IMR-90 (cell line): Measurements from ENCODE around the gene SLC6A13. TPM values are rescaled to one million over a fixed set of nuclear protein-coding genes. Genes with fewer than 3 reads are reported as not detected.

Experiments used
- ATAC-seq: fragments of 200-7000 bp; cut with Tn5 transposase; 2 replicates; pipeline ENCODE4 v1.9.1; 2020; ENCODE audit warnings: low read depth, mild to moderate bottlenecking, moderate library complexity
- BruUV-seq: library from RNA; stranded (reverse); fragments of 400-500 nt; replicated peaks from 2 replicates; lab custom pipeline; 2021; lab: Mats Ljungman, UMichigan
- CTCF ChIA-PET: fragments of 300-600 bp; formaldehyde crosslinking; extraction: SDS; loops from one replicate; lab custom pipeline; 2021; ENCODE audit warnings: antibody characterized with exemption; lab: Yijun Ruan, JAX
- POLR2A ChIA-PET: fragments of 300-600 bp; sonication (Branson Sonifier 250); formaldehyde crosslinking; loops from one replicate; lab custom pipeline; 2022; ENCODE audit warnings: antibody characterized with exemption; ENCODE audit not compliant: unreplicated experiment; lab: Charles Lee
- DNase-seq: peaks from one replicate; pipeline ENCODE4 v3.0.0; 2013
- H2AFZ ChIP-seq: replicated peaks from 2 replicates; pipeline ENCODE3; 2013; ENCODE audit warnings: low read length, mild to moderate bottlenecking; ENCODE audit not compliant: poor library complexity
- H2AK5ac ChIP-seq: 2 replicates; pipeline ENCODE4 v1.6.1; 2013; ENCODE audit warnings: low read depth, low read length, inconsistent platforms
- H2AK9ac ChIP-seq: replicated peaks from 2 replicates; pipeline ENCODE3; 2013; ENCODE audit warnings: mild to moderate bottlenecking, low read depth, low read length, moderate library complexity; ENCODE audit not compliant: poor library complexity
- H2BK120ac ChIP-seq: 2 replicates; pipeline ENCODE4 v1.6.1; 2013; ENCODE audit warnings: low read depth, low read length, inconsistent platforms
- H2BK15ac ChIP-seq: 3 replicates; pipeline ENCODE4 v1.6.1; 2013; ENCODE audit warnings: low read depth, low read length, inconsistent platforms
- H2BK20ac ChIP-seq: 2 replicates; pipeline ENCODE4 v1.6.1; 2013; ENCODE audit warnings: low read depth, mild to moderate bottlenecking, inconsistent platforms, low read length, moderate library complexity
- H2BK5ac ChIP-seq: 2 replicates; pipeline ENCODE4 v1.6.1; 2013; ENCODE audit warnings: mild to moderate bottlenecking, low read depth, low read length, inconsistent platforms; ENCODE audit not compliant: poor library complexity, severe bottlenecking
- H3K14ac ChIP-seq: replicated peaks from 2 replicates; pipeline ENCODE4 v1.6.1; 2013; ENCODE audit warnings: low read depth, low read length, inconsistent platforms
- H3K18ac ChIP-seq: 2 replicates; pipeline ENCODE4 v1.6.1; 2013; ENCODE audit warnings: low read depth, low read length, control low read depth
- H3K23ac ChIP-seq: 2 replicates; pipeline ENCODE4 v1.6.1; 2013; ENCODE audit warnings: low read depth, low read length, inconsistent platforms
- H3K27ac ChIP-seq: 2 replicates; pipeline ENCODE4 v1.5.1; 2013; ENCODE audit warnings: mild to moderate bottlenecking, control low read depth, low read length; ENCODE audit not compliant: insufficient read depth
- H3K27me3 ChIP-seq: 2 replicates; pipeline ENCODE4 v1.6.1; 2013; ENCODE audit warnings: low read length; ENCODE audit not compliant: control insufficient read depth, insufficient read depth
- H3K36me3 ChIP-seq: 2 replicates; pipeline ENCODE4 v1.6.1; 2013; ENCODE audit warnings: low read length, mixed read lengths; ENCODE audit not compliant: control insufficient read depth, insufficient read depth
- H3K4ac ChIP-seq: 2 replicates; pipeline ENCODE4 v1.6.1; 2013; ENCODE audit warnings: low read depth, low read length, inconsistent platforms
- H3K4me1 ChIP-seq: 2 replicates; pipeline ENCODE4 v1.6.1; 2013; ENCODE audit warnings: low read length, mixed read lengths; ENCODE audit not compliant: control insufficient read depth, insufficient read depth
- H3K4me2 ChIP-seq: 2 replicates; pipeline ENCODE4 v1.6.1; 2013; ENCODE audit warnings: low read depth, mild to moderate bottlenecking, control low read depth, low read length, moderate library complexity
- H3K4me3 ChIP-seq: 2 replicates; pipeline ENCODE4 v1.5.1; 2013; ENCODE audit warnings: low read depth, mild to moderate bottlenecking, control low read depth, low read length, moderate library complexity; ENCODE audit not compliant: insufficient read depth
- H3K56ac ChIP-seq: 2 replicates; pipeline ENCODE4 v1.6.1; 2013; ENCODE audit warnings: low read length, inconsistent platforms; ENCODE audit not compliant: insufficient read depth; ENCODE audit errors: extremely low read depth
- H3K79me1 ChIP-seq, 2 experiments: 2 replicates each; pipeline ENCODE4 v1.6.1; 2013; ENCODE audit warnings: low read length in 2 of 2, inconsistent platforms in 1 of 2, low read depth in 1 of 2
- H3K9ac ChIP-seq: 2 replicates; pipeline ENCODE4 v1.6.1; 2013; ENCODE audit warnings: low read depth, low read length, control low read depth
- H3K9me1 ChIP-seq: 2 replicates; pipeline ENCODE4 v1.6.1; 2013; ENCODE audit warnings: low read length, inconsistent platforms; ENCODE audit not compliant: insufficient read depth
- H3K9me3 ChIP-seq: 2 replicates; pipeline ENCODE4 v1.6.1; 2013; ENCODE audit warnings: low read length; ENCODE audit not compliant: control insufficient read depth, insufficient read depth
- H4K20me1 ChIP-seq: 2 replicates; pipeline ENCODE4 v1.6.1; 2013; ENCODE audit warnings: low read length, inconsistent platforms; ENCODE audit not compliant: insufficient read depth
- H4K5ac ChIP-seq: 2 replicates; pipeline ENCODE4 v1.6.1; 2013; ENCODE audit warnings: mild to moderate bottlenecking, low read depth, low read length, control low read depth
- H4K8ac ChIP-seq, 2 experiments: 2 replicates each; pipeline ENCODE4 v1.6.1; 2013; ENCODE audit warnings: low read depth in 2 of 2, low read length in 2 of 2, control low read depth in 1 of 2, inconsistent platforms in 1 of 2
- H4K91ac ChIP-seq: 2 replicates; pipeline ENCODE4 v1.6.1; 2013; ENCODE audit warnings: low read depth, low read length, inconsistent platforms; ENCODE audit not compliant: insufficient read depth
- BHLHE40 ChIP-seq: fragments of 150-350 bp; IDR thresholded peaks from 2 replicates; pipeline ENCODE4 v1.6.1; 2016; ENCODE audit warnings: mild to moderate bottlenecking, low read depth, low read length
- NFE2L2 ChIP-seq: fragments of 150-350 bp; IDR thresholded peaks from 2 replicates; pipeline ENCODE4 v1.6.1; 2016; ENCODE audit warnings: low read depth, mild to moderate bottlenecking, low read length
- POLR2A ChIP-seq: IDR thresholded peaks from 2 replicates; pipeline ENCODE4 v1.6.1; 2012; ENCODE audit warnings: mild to moderate bottlenecking, low read depth, low read length
- RFX5 ChIP-seq: IDR thresholded peaks from 2 replicates; pipeline ENCODE4 v1.8.0; 2012; ENCODE audit warnings: low read depth, mild to moderate bottlenecking, low read length, moderate library complexity
- SMC3 ChIP-seq: fragments of 150-350 bp; IDR thresholded peaks from 2 replicates; pipeline ENCODE4 v1.6.1; 2016; ENCODE audit warnings: low read depth, mild to moderate bottlenecking, antibody characterized with exemption, low read length, moderate library complexity
- WGBS, 2 experiments: methylation state at CpG; one replicate each; pipeline versions ENCODE4 v1.1.5 to v1.1.7; 2013; ENCODE audit warnings: missing lambda C conversion rate in 2 of 2; ENCODE audit not compliant: insufficient read length in 1 of 2; ENCODE audit errors: extremely low coverage in 2 of 2; 5-methylcytosine and 5-hydroxymethylcytosine counted together
- dilution Hi-C: fragments of 300-500 bp; cut with HindIII; formaldehyde crosslinking; loops from one replicate; pipeline ENCODE4 v1.14.3; 2018; ENCODE audit warnings: low sequenced_read_pairs; ENCODE audit not compliant: unreplicated experiment
- in situ Hi-C: fragments of 300-500 bp; cut with MboI; formaldehyde crosslinking; loops from 3 replicates; pipeline ENCODE4 v1.14.3; 2019; ENCODE audit warnings: low sequenced_read_pairs, inconsistent platforms, mixed read lengths
- intact Hi-C: fragments of 100-400 bp; cut with micrococcal nuclease; formaldehyde crosslinking; loops from 2 replicates; pipeline ENCODE4 v1.10.0; 2022
- polyA plus RNA-seq, 3 experiments: library from polyadenylated mRNA; depleted of rRNA; stranded (reverse); fragments of >200 nt; gene quantifications; 2 replicates each; pipeline ENCODE4 v1.2.3, GENCODE V29; 2012; ENCODE audit warnings: low replicate concordance in 1 of 3
- total RNA-seq: library from RNA; depleted of rRNA; stranded (reverse); fragments of >200 nt; gene quantifications from 2 replicates; pipeline ENCODE4 v1.2.3, GENCODE V29; 2012

The SLC6A13 gene
- total and polyA plus RNA-seq, 2 of the 4 experiments (the other 2 are of a cell fraction), result under 0.01 to 0.10 TPM

DNA sequence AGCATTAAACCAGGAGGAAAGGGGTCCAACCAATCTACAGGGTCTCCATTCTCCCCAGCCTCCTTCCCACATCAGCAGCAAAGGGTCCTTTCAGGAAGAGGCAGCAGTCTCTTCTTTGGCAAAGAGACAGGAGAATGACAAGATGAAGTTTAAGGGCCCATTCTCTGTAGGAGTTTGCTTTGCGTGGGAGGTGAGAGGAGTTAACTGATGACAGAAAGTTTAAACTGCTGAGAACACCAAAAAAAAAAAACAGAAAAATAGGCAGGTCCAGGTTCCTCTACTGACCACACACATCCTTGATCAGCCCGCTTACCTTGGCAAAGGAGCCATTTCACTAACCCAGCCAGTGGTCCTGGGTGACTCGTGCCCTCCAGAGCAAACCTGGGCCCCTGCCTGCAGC lies 5.7 kb downstream of the SLC6A13 start:
- intact Hi-C loops, result no loop called here
- Histone ChIP-seq H2AFZ (no peak overlapping the region), H3K4ac (no peak overlapping the region), H3K27ac (no peak overlapping the region), H2BK120ac (no peak overlapping the region), H3K4me2 (no peak overlapping the region), H3K9me1 (0 out of 2 replicates have a peak, but pooled peaks cover 2% of the 10 kb centered on the region), H2AK5ac (no peak overlapping the region), H3K79me1 (no peaks in the 10 kb centered on the region), H3K27me3 (peaks cover 61% of the 10 kb centered on the region), H4K8ac (no peak overlapping the region), H3K36me3 (no peaks in the 10 kb centered on the region), H4K20me1 (no peaks in the 10 kb centered on the region), H3K56ac (no peak overlapping the region), H2BK20ac (no peak overlapping the region), H3K23ac (no peak overlapping the region), H2BK5ac (no peak overlapping the region), H3K9me3 (no peaks in the 10 kb centered on the region), H3K18ac (no peak overlapping the region), H3K4me3 (no peak overlapping the region), H4K5ac (no peak overlapping the region), H3K4me1 (no peaks in the 10 kb centered on the region), H3K9ac (no peak overlapping the region), H3K14ac (no peak overlapping the region), H2AK9ac (no peak overlapping the region), H2BK15ac (no peak overlapping the region), H4K91ac (no peak overlapping the region)
- ChIA-PET CTCF (no interaction called here), POLR2A (no interaction called here)
- in situ Hi-C loops, result no loop called here
- TF ChIP-seq BHLHE40 (no peak), NFE2L2 (no peak), RFX5 (no peak), SMC3 (no peak), POLR2A (no peak)
- dilution Hi-C loops, result no loop called here
- DNase-seq, result no peak
- BruUV-seq, result no TSS peak
- WGBS, 2 experiments, result no CpG with 5 or more reads among the region's 3 CpGs
- ATAC-seq, result no peak
